ENCODE data around the gene ALG9.

ALG9 gene

DNA sequence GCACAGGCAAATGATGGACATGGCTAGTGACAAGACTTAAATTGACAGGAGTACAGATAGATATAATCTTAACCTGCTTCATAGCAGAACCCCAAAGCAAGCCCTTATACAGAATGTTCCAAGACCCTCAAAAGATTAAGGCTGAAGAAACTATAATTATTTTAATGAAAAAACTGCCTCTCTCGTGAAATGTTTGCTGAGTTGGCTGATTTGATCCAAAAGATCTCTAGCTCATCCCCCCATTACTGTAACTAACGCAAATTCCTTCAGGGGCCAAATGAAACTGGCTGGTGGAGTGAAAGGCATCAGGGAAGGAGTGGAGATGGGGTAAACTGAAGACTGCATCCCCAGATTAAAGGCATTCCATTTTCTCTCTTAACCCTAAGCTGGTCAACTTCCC lies 19.3 kb downstream of the ALG9 start (continued):
- no peak for TF ChIP-seq ZNF449 (tag by site-specific recombination; IDR thresholded peaks at IDR 0.05)
- TF ChIP-seq, protein P1, sequence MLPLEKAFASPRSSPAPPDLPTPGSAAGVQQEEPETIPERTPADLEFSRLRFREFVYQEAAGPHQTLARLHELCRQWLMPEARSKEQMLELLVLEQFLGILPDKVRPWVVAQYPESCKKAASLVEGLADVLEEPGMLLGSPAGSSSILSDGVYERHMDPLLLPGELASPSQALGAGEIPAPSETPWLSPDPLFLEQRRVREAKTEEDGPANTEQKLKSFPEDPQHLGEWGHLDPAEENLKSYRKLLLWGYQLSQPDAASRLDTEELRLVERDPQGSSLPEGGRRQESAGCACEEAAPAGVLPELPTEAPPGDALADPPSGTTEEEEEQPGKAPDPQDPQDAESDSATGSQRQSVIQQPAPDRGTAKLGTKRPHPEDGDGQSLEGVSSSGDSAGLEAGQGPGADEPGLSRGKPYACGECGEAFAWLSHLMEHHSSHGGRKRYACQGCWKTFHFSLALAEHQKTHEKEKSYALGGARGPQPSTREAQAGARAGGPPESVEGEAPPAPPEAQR (tag by site-specific recombination; IDR thresholded peaks at IDR 0.05) = no peak
- no peak for TF ChIP-seq ZNF624 (tag by site-specific recombination; IDR thresholded peaks at IDR 0.05)

DNA sequence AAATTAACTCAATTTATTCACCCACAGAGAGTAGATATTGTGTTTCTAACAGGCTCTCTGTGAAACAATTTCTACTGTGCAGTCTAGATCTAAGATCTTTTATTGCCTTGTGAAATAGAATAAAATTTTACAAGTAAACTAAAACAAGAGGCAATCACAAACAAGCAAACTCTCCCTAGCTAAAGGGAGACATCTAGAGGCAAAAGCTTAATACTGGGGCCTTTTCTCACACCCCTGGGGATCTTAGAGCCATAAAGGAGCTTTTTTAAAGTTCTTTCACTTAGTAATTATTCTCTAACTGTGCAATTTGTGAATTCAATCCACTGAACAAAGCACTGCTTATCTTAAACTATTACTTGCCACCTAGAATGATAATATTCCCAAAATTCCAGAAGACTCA lies 19.7 kb downstream of the ALG9 start:
- POLR2A ChIA-PET = interaction anchor here (1.1 kb wide), 1 partner anchor 19 kb away, joined by 3 read pairs; the partner anchor contains the start of gene ALG9
- no peaks in the 10 kb centered on the region for H3K4me1 ChIP-seq (ENCODE audit: control insufficient read depth, insufficient read depth, low read length)
- no peak overlapping the region for H3K27ac ChIP-seq (ENCODE audit: extremely low read depth, low read depth, low read length)
- CTCF ChIA-PET = interaction anchor here (1.3 to 2.3 kb wide), 3 partner anchors 9 to 265 kb away, joined by 5 to 8 read pairs (median 5); no protein-coding TSS in a partner anchor
- no peak for TF ChIP-seq ZNF132 (tag by site-specific recombination; IDR thresholded peaks at IDR 0.05; ENCODE audit: borderline replicate concordance)
- TF ChIP-seq ZNF214 (tag by site-specific recombination; IDR thresholded peaks at IDR 0.05; ENCODE audit: borderline replicate concordance) = no peak
- no peak for TF ChIP-seq ZXDB (tag by site-specific recombination; IDR thresholded peaks at IDR 0.05)
- no peak for TF ChIP-seq OSR2 (tag by site-specific recombination; IDR thresholded peaks at IDR 0.05)
- no peak for TF ChIP-seq MYNN (tag by site-specific recombination; IDR thresholded peaks at IDR 0.05; ENCODE audit: borderline replicate concordance)
- TF ChIP-seq WT1 (tag by site-specific recombination; IDR thresholded peaks at IDR 0.05) = no peak
- TF ChIP-seq TRIM28 (IDR thresholded peaks at IDR 0.05; ENCODE audit: borderline replicate concordance, low read length) = no peak
- 0 out of 2 replicates have a peak, but pooled peaks have one; percentile 6 for TF ChIP-seq GLIS1 (tag by site-specific recombination; IDR thresholded peaks at IDR 0.05)
- no peak for TF ChIP-seq ZSCAN23 (tag by site-specific recombination; IDR thresholded peaks at IDR 0.05)
- peak; percentile 33 for TF ChIP-seq ZNF654 (tag by site-specific recombination; IDR thresholded peaks at IDR 0.05; ENCODE audit: low read depth)
- TF ChIP-seq, protein P1 (tag by site-specific recombination; IDR thresholded peaks at IDR 0.05) = no peak
- TF ChIP-seq ZNF2 (tag by site-specific recombination; IDR thresholded peaks at IDR 0.05) = no peak
- H3K9me3 ChIP-seq (ENCODE audit: control insufficient read depth, insufficient read depth, low read depth, low read length) = no peaks in the 10 kb centered on the region
- H3K4me3 ChIP-seq (ENCODE audit: low read depth, low read length) = no peak overlapping the region
- peaks cover 0 to 64% of the 10 kb centered on the region in 2 experiments; a peak in 2 of 3 replicates for H3K36me3 ChIP-seq (ENCODE audit: control insufficient read depth in 2 of 2, insufficient read depth in 1 of 2, low read length in 2 of 2)

GRCh38 chr11:111851067-111851466 lies 20.3 kb downstream of the ALG9 start:
- Histone ChIP-seq H3K4me1 (ENCODE audit: control insufficient read depth, insufficient read depth, low read length) (no peaks in the 10 kb centered on the region), H3K4me3 (ENCODE audit: low read depth, low read length) (no peak overlapping the region), H3K9me3 (ENCODE audit: control insufficient read depth, insufficient read depth, low read depth, low read length) (no peaks in the 10 kb centered on the region), H3K27ac (ENCODE audit: extremely low read depth, low read depth, low read length) (no peak overlapping the region), H3K36me3 (ENCODE audit: control insufficient read depth in 2 of 2, insufficient read depth in 1 of 2, low read length in 2 of 2) (peaks cover 0 to 66% of the 10 kb centered on the region in 2 experiments; a peak in 2 of 3 replicates)
- POLR2A ChIA-PET = interaction anchor here (0.6 to 1.1 kb wide), 2 partner anchors 20 to 302 kb away, joined by 3 read pairs; partner anchors contain the start of gene ALG9
- CTCF ChIA-PET = interaction anchor here (0.7 to 2.2 kb wide), 4 partner anchors 9 to 265 kb away, joined by 3 to 5 read pairs (median 4); no protein-coding TSS in a partner anchor
- TF ChIP-seq IKZF3 (tag by site-specific recombination; IDR thresholded peaks at IDR 0.05) (no peak), ZBTB26 (tag by site-specific recombination; optimal IDR thresholded peaks at IDR 0.05) (no peak), ZNF473 (tag by site-specific recombination; IDR thresholded peaks at IDR 0.05) (no peak), MEIS1 (CRISPR knock-in tag; IDR thresholded peaks at IDR 0.05; ENCODE audit: borderline replicate concordance) (no peak), ZNF449 (tag by site-specific recombination; IDR thresholded peaks at IDR 0.05) (no peak), ZNF610 (tag by site-specific recombination; IDR thresholded peaks at IDR 0.05; ENCODE audit: borderline replicate concordance) (no peak), ZNF324 (tag by site-specific recombination; IDR thresholded peaks at IDR 0.05) (no peak), ZNF768 (tag by site-specific recombination; IDR thresholded peaks at IDR 0.05) (no peak), ZNF433 (tag by site-specific recombination; IDR thresholded peaks at IDR 0.05; ENCODE audit: low read depth) (no peak)
- TF ChIP-seq, protein P1 (tag by site-specific recombination; IDR thresholded peaks at IDR 0.05) = no peak

Data from HEK293 (cell line).